CD4-positive, alpha-beta T cell treated with Interferon alpha-2 for 1 hour (primary cell): Measurements from ENCODE around the gene FRMD1.

ENCODE experiments used
- DNase-seq, 2 donors: peaks; one replicate each; pipeline ENCODE4 v3.0.0-alpha.2; 2020 to 2022

Gene FRMD1

DNA sequence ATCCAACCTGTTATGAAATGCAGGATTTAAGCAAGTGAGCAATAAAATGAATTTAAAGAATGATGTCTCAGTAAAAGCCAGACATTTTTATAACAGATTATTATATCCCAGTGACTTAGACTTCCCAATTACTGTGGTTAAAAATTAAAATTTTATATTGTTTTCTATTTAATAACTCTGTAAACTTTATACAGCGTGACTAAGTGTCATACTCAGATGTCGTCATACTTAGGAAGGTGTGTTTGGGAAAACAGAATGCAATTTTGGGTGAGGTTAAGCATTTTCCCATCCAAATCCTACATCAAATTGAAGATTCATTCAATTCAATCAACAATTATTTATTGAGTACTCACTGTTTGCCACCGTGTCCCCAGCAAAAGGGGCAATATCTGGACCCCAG lies 31.4 kb upstream of the FRMD1 start:
- no peak for DNase-seq

DNA sequence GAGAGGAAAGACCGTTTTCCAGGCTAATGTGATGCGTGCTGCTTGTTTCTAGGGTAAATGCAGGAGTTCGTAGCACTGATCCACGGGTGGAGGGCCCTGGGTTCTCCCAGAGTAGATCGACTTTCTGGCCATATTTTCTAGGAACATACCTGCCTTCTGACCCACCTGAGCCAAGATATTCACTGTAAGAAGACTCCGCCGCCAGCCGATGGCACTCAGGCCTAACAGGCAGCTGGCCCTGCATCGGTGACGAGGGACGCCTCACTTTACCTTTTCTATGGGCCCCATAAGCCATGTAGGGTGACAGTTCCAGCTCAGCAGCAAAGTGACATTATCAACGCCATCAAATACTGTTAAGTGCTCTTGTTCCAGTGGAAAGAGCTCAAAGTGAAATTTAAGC lies 30.2 kb upstream of the FRMD1 start:
- no peak for DNase-seq

DNA sequence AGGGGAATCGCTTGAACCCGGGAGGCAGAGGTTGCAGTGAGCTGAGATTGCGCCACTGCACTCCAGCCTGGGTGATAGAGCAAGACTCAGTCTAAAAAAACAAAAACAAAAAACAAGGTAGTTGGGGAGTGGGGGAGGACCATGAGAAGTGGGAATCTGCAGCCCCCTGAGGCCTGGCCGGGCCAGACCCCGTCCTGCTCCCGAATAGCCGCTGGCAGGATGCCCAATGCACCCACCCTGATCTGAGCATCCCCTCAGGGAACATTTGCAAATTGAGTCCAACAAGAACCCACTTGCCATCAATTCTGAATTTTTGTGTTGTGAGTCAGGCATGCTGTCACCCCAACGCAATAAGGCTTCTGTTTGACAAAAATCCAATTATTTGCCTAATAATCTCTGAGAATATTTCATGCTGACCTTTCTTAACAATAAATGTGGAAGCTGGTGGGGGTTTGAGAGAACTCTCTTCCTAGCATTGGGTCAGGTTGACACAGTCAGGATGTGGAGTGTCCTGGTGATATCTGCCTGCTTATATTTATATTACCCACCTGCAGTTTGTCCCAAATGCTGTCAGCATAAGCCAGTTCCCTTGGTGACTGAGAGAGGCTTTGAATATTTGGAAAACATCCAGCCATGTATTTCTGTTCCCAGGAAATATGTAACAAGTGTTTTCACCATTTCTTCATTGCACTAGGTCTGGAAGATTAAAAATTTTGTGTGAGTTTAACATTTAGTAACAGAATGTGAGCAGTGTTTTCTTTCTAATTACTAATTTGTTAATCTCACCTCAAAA lies 28.4 kb upstream of the FRMD1 start:
- no peak for DNase-seq

DNA sequence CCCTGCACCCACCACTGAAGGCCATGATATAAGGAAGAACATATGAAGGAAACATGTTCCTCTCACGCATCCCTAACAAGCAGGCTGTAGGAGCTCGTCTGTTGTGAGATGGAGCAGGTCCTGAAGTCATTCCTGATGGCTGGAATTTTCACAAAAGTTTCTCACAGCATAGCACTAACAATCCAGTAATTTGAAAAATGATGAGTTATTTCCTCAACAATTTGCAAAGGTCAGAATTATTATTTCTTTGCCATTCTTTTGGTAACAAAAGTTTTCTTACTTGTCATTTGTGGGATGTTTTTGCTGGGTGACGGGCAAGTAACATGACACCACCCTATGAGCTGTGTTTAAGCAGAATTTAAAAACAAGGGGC lies 27.6 kb upstream of the FRMD1 start:
- no peak for DNase-seq

DNA sequence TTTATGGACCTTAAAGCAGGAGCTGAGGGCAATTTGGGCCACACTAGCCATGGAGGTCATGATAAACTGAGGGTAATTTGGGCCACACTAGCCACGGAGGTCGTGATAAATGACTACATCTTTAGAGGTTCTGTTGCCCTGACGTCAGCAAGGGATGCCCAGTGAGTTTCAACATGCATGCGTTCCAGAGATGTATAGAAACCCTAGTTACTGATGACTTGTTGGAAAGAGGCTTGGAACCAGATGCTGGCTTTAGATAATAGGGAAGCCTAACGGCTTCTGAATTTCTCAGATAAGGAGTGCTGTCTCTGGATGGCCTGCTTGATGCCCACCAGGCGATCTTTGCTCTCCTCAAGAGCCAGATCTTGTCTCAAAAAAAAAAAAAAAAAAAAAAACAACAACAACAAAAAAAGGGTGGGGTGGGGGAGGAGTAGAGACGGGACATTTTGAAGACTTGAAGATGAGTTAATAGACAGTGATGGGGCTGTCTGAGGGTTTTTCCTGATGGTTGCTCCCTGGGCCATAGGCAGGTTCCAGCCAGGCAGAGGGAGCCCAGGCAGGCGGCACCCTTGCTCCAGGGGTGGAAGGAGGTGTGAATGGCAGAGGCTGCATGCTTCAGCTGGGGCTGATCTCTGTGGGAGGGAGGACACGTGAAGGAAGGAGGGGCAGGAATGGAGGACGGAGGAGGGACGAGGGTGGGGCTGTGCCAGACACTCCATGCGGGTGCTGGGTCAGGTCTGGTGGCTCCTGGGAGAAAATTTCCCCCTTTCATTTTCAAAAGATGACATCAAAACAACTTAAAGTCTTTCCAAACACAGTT lies 27.0 kb upstream of the FRMD1 start:
- no peak for DNase-seq

DNA sequence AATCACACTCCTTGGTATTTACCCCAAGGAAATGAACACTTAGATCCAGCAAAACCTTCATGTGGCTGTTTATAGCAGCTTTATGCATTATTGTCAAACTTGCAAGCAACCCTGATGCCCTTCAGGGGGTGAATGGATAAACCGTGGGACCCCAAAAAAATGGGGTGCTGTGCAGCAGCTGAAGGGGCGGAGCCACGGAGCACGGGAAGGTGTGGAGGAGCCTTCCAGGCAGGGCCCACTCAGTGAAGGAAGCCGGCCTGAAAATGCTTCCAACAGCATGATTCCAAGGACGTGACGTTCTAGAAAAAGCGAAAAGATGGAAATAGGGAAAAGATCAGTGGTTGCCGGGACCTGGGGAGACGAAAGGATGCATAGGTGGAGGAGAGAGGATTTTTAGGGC lies 25.6 kb upstream of the FRMD1 start:
- no peak for DNase-seq

DNA sequence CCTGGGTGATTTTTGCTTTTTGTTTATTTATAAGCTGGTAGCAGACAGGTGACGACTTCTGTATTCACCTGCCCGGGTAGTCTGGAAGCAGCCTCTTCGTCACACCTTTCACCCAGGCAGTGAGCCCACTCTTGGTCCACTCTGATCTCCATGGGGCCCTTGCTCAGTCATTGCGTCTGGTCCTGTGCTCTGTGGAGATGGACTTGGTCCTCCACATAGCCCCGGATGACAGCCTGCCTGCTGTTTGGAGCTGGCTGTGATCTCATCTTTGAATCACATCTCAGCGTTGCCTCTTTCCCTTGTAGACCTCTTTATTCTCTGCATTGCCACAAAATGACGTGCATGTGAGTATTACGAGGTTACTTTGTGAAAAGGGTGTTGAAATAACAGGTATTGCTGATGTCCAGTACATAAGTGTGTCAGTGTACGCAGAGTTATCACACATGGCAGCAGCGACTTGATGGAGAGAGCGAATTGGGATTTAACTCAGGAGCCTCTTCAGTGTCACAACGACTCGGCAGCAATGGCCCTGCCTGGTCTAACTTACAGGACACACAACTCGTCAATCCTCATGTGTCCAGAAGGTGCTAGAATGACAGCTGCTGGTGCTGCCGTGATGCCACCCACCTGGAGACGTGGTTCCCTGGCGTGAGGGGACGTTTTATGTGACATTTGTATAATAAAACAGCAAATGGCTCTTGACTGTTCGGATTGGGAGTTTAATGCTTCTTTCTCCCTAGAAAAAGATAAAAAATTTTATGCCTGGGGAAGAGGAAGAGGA lies 24.2 kb upstream of the FRMD1 start:
- no peak for DNase-seq

DNA sequence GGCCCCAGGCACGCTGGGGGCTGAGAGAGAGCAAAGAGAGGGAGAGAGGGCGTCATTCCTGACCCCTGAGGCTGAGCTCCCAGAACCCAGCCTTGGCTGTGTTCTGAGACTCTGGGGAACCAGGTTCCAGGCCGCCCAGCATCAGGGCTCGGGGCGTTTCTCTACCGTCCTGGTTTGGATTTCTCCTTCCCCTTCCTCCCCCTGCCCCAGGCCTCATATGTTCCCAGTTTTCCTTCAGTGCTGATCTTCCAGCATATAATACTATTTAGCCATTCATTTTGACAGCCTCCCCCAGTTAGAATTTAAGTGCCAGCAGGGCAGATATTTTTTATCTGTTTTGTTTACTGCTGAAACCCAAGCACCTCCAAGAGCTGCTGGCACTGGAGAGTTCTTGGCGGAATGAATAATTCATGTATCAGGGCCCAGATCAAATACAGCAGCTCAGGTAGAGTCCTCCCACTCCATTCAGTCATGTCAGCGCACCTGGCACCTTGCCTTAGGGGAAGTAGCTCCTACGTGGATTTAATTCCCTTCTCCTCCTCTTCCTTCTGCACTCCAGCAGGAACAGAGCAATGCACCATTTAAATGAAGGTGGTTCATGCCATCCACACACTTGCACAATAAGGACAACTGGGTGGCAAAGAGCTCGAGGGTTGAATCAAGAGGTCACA lies 23.4 kb upstream of the FRMD1 start:
- no peak for DNase-seq

DNA sequence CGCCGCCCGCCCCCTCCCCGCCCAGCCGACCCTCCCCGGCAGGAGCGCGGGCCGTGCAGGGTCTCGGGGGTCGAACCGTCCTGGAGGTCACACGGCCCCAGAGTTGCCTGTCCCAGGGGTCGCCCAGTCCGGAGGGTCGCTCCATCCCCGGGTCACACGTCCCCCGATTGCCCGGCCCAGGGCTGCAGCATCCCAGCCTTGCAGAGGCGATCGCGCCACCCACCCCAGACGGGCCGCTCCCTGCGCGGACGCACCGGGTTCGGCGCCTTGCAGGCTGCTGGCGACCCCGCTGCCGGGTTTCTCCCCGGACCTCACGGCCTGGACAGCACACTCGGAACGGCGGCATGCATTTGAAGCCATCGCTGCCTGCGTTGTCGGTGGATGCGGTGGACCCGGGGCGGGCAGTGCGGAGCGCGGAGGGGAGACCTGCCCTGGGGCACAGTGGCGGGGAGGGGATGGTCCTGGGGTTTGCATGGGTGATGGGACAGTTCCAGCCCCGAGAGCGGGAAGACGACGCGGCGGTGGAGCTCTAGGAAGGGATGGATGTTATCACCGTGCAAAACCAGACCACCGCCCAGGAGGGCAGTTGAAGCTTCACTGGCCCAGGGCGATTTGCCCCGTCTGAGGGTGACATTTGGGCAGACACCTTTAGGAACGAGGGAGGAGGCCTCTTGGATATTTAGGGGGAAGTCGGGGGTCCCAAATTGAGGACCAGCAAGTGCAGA lies 22.7 kb upstream of the FRMD1 start:
- DNase-seq, result no peak

DNA sequence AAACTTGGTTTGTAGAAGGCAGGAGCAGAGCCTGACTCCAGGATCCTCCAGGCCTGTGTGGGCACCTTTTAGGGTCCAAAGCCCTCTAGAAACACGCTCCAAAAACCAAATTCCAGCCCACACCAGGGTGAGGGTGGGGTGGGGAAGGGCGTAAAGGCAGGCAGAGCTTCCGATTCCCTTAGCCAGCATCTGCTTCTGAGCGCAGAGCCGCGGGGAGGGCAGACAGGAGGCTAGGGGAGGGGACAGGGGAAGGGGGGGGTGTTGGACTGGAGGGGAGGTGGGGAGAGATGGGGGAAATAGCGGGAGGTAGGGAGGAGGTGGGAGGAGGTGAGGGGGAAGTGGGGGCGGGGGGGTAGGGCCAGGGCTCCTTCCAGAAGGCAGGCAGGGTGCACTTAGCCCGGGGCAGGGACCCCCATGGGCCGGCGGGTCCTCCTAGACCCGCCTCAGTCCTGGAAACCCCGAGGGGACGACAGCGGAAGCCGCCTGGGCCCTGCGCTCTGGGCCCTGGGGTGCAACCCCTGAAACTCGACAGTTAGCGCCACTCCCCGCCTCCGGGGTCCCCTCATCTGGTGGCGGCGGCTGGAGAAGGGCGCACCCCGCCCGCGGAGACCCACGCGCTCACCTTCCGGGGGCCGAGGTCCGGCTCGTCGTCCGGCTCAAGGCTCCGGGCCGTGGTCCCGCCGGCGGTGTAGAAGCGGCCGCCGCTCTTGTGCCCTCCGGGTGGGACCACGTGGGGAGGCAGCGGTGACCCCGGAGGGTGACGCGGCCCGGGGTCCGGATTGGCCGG lies 22.0 kb upstream of the FRMD1 start:
- no peak for DNase-seq

DNA sequence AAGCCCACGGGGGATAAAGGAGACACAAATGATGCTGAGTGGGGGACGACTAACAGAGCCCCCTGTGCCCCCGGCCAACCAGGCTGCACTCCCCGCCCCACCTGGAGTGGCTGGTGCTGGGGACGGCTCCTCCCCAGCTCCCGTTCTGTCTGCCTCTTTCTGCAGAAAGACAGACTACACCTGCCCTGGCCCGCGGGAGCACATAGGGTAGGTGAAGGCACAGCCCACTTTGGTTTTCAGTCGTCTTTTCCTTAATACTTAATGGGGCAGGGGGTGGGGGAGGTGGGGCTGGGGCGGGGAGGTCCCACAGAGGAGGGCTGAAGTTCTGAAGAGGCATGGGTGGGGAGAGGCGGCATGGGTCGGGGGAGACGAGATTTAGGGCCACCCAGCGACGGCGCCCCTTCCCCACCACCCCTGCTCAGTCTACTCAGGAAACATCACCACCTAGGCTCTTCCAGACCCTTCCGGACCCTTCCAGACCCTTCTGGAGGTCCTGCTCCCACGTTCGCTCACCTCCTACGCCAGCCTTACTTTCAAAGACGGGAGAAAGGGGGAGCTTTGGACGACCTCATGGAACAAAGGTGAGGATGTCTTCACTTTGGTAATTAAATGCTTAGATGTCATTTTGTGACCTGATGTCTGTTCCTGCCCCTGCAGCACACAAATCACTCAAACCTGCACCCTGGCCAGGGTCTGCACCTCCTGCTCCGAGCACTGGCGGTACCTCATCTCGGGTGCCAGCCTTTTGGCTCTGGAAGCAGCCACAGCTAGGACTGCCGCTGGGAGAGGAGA lies 21.2 kb upstream of the FRMD1 start:
- no peak for DNase-seq

DNA sequence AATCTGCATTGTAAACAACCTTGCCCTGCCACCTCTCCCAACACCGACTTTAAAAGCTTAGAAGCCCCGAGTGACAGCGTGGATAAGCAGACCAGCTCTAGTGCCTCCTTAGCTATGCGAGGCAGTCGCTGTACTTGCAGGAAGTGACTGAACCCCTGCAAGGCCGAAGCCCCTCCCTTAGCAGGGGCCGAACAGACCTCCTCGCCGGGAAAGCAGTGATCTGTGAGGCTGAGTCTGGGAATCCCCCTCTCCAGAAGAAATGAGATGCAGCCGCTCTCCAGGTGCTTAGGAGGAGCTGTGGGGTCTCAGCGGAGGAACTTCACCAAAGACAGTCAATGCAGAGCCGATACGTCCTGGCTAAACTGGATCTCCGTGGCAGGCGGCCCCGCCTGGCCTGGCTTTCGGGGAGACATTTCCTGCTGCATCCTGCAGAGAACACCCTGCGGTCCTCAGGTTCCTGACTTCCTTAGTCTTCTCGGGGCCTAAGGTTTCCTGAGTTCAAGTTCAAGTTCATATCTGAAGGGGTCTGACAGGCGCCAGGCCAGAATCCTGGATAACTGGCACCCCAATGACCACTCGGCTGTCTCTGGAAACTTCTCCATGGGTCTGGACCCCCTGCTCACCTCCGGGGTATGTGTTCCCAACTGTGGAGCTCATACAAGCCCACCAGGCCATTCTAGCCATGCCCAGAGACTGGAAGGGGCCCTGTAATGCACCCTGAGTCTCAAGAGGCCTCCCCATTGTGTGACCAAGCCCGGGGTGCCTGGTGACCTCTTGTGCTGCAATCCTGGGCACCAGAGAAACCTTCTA lies 20.4 kb upstream of the FRMD1 start:
- DNase-seq, result no peak

DNA sequence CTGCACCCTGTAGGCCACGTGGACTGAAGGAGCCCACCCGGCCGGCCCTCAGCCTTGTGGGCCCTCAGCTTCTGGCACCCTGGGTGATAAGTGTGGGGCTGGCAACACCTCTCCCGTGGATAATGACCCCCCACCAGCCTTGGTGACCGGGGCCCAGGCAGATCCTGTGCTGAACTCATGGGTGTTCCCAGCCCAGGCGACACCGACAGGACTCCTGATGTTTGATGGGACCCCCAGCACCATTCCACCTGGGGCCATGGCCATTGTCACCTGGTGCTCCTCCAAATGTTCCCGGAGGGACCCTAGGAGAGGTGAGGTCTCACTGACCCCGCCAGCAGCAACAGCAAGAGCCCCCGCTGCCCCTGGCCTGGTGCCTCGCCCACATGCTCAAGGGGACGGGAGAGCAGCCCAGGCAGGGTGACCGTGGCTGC lies 19.4 kb upstream of the FRMD1 start:
- DNase-seq, result no peak

DNA sequence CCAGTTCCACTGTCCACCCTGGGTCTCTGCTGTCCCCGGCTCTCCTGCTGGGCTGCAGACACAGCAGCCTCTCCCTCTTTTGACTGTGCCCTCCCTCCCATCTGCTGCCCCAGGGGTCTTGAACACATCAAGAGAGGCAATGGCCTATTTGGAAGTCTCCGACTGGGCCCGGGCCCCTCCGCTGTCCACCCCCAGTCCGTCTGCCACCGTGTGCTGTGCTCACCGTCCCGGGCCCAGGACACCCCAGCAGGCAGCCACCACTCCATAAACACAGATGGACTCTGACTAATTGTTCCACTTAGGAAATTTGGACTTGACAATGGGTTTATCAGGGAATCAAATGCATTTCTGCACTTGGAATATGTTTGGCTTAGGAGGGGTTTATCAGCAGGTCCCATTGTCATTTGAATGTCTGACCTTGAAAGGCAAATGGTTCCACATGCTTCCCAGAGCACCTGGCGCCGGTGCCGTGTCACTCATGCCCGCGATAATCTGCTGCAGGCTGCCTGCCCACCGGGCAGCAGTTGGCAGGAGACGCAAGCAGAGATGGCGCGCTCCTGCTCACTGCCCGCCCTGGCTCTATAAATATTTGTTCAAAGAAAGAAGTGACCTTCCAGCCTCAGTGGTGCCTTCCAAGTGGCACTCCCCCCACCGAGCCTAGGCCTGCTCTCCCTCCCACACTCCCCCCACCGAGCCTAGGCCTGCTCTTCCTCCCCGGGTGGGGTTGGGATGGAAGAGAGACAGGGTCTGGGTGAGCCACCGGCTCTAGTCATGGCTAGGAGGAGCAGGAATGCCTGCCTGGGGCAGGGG lies 18.8 kb upstream of the FRMD1 start:
- DNase-seq, result no peak

DNA sequence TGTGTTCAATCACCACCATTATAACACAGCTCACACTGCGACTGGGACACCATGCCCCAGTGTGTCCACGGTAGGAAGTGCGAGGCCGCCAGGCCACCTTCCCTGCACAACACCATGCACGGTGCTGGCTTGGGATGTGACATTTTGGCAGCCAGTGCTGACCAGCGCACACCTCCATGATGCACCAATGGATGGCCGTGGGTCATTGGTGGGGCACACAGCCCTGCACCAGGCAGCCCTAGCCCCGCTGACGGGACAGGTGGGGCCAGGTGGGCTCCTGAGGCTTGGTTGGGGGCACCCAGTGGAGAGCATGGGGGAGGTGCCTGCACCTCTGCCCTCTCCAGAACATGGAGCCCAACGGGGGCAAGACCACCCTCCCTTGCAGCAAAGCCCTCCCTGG lies 18.2 kb upstream of the FRMD1 start:
- no peak for DNase-seq

DNA sequence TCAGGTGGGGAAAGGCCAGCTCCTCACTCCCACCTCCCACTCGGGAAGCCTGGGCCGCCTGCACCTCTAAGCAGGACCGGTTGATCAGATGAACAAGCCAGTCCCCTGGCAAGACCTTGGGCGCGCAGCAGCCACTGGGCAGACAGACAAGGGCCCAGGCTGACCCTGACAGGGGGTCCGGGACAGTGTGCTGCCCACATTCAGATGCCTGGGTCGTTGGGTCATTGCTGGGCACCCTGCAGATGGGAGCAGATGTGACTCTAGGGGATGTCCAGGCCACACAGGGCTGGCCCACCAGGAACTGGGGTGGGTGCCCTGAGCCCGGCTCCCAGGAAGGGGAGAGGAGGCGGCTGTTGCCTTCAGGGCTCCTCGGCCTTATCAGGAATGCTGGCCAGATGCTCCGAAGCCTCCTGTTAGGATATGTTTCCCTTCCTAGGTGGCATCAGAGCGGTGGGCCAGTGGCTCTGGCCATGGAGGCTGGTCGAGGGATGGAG lies 17.3 kb upstream of the FRMD1 start:
- no peak for DNase-seq

DNA sequence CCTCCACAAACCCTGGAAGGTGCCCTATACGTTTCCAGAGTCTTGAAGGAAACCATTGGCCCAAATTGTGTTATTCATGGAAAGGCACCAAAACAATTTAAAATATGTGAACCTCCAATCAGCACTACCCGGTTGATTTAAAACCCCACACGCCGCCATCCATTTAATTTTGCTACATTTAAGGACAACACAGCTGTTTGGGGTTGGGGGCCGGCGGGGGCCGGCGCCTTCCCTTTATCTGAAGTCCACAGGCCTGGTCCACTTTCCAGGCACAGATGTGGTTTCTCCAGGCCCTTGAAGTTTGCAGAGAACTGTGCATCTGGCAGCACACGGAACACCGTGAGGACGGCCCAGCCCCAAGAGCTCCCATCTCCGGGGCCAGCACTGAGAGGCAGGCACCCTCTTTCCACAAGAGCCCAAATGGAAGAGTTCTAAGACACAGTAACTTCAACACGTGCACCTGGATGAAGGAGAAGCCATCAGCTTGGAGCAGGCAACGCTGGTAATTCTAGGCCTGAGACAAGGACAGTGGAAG lies 16.8 kb upstream of the FRMD1 start:
- no peak for DNase-seq

DNA sequence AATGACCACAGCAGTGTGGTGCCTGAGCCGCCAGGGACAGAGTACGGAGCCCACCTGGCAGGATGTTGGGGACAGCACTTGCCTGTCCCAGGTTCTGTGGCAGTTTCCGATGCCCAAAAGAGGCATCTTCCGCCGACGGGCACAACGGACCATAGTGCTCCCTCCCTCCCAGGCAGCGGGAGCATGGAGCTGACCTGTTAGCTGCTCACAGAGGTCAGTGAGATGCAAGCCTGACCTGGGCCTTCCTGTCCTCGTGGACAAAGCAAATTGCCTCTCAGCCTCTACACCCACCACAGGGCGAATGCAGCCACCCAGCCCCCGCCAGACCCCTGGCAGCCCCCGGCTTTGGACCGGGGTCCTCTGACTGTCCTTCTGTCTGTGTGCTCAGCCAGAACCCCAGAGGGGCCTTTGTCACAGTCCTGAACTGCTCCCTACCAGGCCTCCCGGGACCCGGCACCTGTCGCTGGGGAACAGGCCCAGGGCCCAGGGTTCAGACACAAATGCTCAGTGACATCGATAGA lies 16.2 kb upstream of the FRMD1 start:
- no peak for DNase-seq
